ENCODE data around the gene SPOPL.

Gene SPOPL

GRCh38 chr2:138550172-138550571 is 48.6 kb downstream of the SPOPL start:
- TF ChIP-seq SPI1 (IDR thresholded peaks at IDR 0.05; ENCODE audit: borderline replicate concordance, low read depth) (no peak), POLR2AphosphoS5 (IDR thresholded peaks at IDR 0.05; ENCODE audit: low read depth) (no peak), GABPA (IDR thresholded peaks at IDR 0.05; ENCODE audit: low read depth) (no peak), CTCF (IDR thresholded peaks at IDR 0.05; ENCODE audit: insufficient read depth, low read length) (no peak), REST (IDR thresholded peaks at IDR 0.05; ENCODE audit: insufficient replicate concordance, low read depth) (no peak)
- no peak overlapping the region for H3K4me3 ChIP-seq (replicated peaks; ENCODE audit: insufficient read depth, low read length)
- no peak for DNase-seq (ENCODE audit: low read depth in 1 of 2, low spot score in 1 of 2)
- no peaks in the 10 kb centered on the region for H3K27me3 ChIP-seq (ENCODE audit: insufficient read depth, poor library complexity, severe bottlenecking)
- H3K27ac ChIP-seq (replicated peaks): no peak overlapping the region

- no peak for DNase-seq (ENCODE audit: low read depth in 1 of 2, low spot score in 1 of 2)
- H3K27me3 ChIP-seq (ENCODE audit: insufficient read depth, poor library complexity, severe bottlenecking): no peaks in the 10 kb centered on the region
- no peak overlapping the region for H3K4me3 ChIP-seq (replicated peaks; ENCODE audit: insufficient read depth, low read length)
- no peak overlapping the region for H3K27ac ChIP-seq (replicated peaks)
- TF ChIP-seq CTCF (IDR thresholded peaks at IDR 0.05; ENCODE audit: insufficient read depth, low read length) (no peak), SPI1 (IDR thresholded peaks at IDR 0.05; ENCODE audit: borderline replicate concordance, low read depth) (no peak), REST (IDR thresholded peaks at IDR 0.05; ENCODE audit: insufficient replicate concordance, low read depth) (no peak), GABPA (IDR thresholded peaks at IDR 0.05; ENCODE audit: low read depth) (no peak), POLR2AphosphoS5 (IDR thresholded peaks at IDR 0.05; ENCODE audit: low read depth) (no peak)
Measured at GRCh38 chr2:138550670-138551287, 49.2 kb downstream of the SPOPL start.

GRCh38 chr2:138554123-138554522 is 52.6 kb downstream of the SPOPL start:
- TF ChIP-seq SPI1 (IDR thresholded peaks at IDR 0.05; ENCODE audit: borderline replicate concordance, low read depth): no peak
- TF ChIP-seq CTCF (IDR thresholded peaks at IDR 0.05; ENCODE audit: insufficient read depth, low read length): no peak
- no peak for TF ChIP-seq GABPA (IDR thresholded peaks at IDR 0.05; ENCODE audit: low read depth)
- no peak for TF ChIP-seq REST (IDR thresholded peaks at IDR 0.05; ENCODE audit: insufficient replicate concordance, low read depth)
- no peak for TF ChIP-seq POLR2AphosphoS5 (IDR thresholded peaks at IDR 0.05; ENCODE audit: low read depth)
- DNase-seq (ENCODE audit: low read depth in 1 of 2, low spot score in 1 of 2): no peak
- Histone ChIP-seq H3K4me3 (replicated peaks; ENCODE audit: insufficient read depth, low read length) (no peak overlapping the region), H3K27me3 (ENCODE audit: insufficient read depth, poor library complexity, severe bottlenecking) (no peaks in the 10 kb centered on the region), H3K27ac (replicated peaks) (no peak overlapping the region)
